Neural crest cell (in vitro differentiated cells): ENCODE results near the gene S100A7A. TPM values are rescaled to one million over a fixed set of nuclear protein-coding genes. Genes with fewer than 3 reads are reported as not detected.

Experiments used
- DNase-seq: peaks from one replicate; pipeline ENCODE4 v3.0.0; 2021; ENCODE audit warnings: low read depth, mixed read lengths, low spot score
- H3K27ac Mint-ChIP-seq: one replicate; pipeline ENCODE4 v1.8.0; 2021; ENCODE audit warnings: mild to moderate bottlenecking, mixed read lengths; ENCODE audit not compliant: unreplicated experiment
- H3K27me3 Mint-ChIP-seq: 2 replicates; pipeline ENCODE4 v1.8.0; 2021; ENCODE audit warnings: low read depth, mild to moderate bottlenecking, mixed read lengths
- H3K36me3 Mint-ChIP-seq: 2 replicates; pipeline ENCODE4 v1.8.0; 2021; ENCODE audit warnings: low read depth, mild to moderate bottlenecking, mixed read lengths
- H3K4me1 Mint-ChIP-seq: 2 replicates; pipeline ENCODE4 v1.8.0; 2021; ENCODE audit warnings: mixed read lengths
- H3K4me3 Mint-ChIP-seq: one replicate; pipeline ENCODE4 v1.8.0; 2021; ENCODE audit warnings: mild to moderate bottlenecking, mixed read lengths
- H3K9me3 Mint-ChIP-seq: 2 replicates; pipeline ENCODE4 v1.8.0; 2021; ENCODE audit warnings: mixed read lengths
- total RNA-seq: library from RNA; stranded (reverse); gene quantifications from 2 replicates; pipeline ENCODE4 v1.2.1, GENCODE V29; 2021
- TF ChIP-seq, protein P1 (sequence below): fragments of 200-600 bp; sonication (generic); conservative IDR thresholded peaks from 2 replicates; pipeline ENCODE4 v1.5.0; 2021; ENCODE audit warnings: antibody characterized with exemption, mild to moderate bottlenecking

Gene S100A7A
- total RNA-seq, 1 donor from 2014 or later = not detected

DNA sequence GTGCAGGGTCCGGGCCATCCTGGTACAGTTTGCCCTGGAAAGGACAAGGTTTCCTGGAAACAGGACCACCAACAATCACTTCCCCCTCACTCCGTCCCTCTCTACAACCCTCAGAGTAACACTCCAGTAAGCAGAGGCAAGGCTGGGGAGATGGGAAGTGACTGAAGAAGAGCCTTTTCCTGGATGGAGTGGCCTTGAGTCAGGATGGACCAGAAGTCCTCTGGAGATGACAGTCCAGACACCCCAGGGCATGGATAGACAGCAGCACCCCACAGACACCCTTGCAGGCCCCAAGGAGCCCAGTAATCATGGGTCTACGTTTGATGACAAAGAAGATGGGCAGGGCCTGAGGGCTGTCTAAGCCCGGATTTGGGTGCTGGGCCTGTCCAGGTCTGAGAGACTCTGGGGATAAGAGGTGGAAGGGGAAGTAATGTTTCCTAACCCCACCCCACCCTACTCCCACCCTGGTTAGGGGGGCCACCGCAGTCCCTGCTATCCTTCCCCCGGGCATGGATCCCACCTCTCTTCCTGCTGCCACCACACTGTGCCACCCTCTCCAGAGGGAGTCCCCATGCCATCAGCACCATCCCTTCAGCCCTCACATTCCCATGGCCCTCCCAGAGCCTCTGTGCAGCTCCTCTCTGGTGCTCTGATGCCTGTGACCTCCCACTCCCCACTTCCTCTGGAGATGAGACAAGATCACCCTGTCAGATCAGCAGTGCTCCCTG, 18.2 kb upstream of the S100A7A start:
- no peak for DNase-seq
- no peak overlapping the region for H3K27ac Mint-ChIP-seq

DNA sequence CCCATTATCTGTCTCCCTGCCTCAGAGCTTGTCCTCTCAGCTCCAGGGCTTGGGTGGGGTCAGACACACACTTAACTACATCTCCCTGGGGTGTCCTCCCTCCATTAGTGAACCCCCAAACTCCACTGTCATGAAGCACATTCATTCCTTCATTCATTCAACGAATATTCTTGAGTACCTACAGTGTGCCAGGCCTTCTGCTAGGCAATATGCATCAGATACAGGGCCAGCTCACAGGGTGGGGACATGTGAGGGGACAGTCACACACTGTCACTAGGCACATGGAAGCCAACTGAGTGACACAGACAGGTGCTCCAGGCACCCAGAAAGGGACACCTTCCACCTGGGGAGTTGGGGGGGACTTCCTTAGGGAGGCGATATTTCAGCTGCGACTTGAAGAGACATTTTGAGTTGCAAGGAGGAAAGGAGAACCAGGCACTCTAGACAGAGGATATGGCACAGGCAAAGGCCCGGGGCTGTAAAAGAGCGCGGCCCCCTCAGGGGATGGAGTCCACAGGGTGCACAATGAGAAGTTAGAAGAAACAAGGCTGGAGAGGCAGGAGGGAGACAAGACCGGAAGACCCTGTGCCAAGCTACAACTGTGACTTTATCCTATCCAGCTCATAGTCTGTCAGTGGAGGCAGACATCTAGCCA, 16.8 kb upstream of the S100A7A start:
- H3K36me3 Mint-ChIP-seq = no peaks in the 10 kb centered on the region
- H3K4me1 Mint-ChIP-seq = no peaks in the 10 kb centered on the region
- no peak overlapping the region for H3K4me3 Mint-ChIP-seq
- TF ChIP-seq, protein P1, sequence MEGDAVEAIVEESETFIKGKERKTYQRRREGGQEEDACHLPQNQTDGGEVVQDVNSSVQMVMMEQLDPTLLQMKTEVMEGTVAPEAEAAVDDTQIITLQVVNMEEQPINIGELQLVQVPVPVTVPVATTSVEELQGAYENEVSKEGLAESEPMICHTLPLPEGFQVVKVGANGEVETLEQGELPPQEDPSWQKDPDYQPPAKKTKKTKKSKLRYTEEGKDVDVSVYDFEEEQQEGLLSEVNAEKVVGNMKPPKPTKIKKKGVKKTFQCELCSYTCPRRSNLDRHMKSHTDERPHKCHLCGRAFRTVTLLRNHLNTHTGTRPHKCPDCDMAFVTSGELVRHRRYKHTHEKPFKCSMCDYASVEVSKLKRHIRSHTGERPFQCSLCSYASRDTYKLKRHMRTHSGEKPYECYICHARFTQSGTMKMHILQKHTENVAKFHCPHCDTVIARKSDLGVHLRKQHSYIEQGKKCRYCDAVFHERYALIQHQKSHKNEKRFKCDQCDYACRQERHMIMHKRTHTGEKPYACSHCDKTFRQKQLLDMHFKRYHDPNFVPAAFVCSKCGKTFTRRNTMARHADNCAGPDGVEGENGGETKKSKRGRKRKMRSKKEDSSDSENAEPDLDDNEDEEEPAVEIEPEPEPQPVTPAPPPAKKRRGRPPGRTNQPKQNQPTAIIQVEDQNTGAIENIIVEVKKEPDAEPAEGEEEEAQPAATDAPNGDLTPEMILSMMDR = no peak
- no peak for DNase-seq
- peaks cover under 1% of the 10 kb centered on the region for H3K9me3 Mint-ChIP-seq
- no peak overlapping the region for H3K27ac Mint-ChIP-seq
- peaks cover 55% of the 10 kb centered on the region for H3K27me3 Mint-ChIP-seq

More for the DNA sequence above, 18.2 kb upstream of the S100A7A start:
- H3K4me1 Mint-ChIP-seq = no peaks in the 10 kb centered on the region
- no peaks in the 10 kb centered on the region for H3K9me3 Mint-ChIP-seq
- no peak overlapping the region for H3K4me3 Mint-ChIP-seq
- peaks cover 52% of the 10 kb centered on the region for H3K27me3 Mint-ChIP-seq
- TF ChIP-seq, protein P1 = no peak
- H3K36me3 Mint-ChIP-seq = no peaks in the 10 kb centered on the region

- no peak overlapping the region for H3K27ac Mint-ChIP-seq
- no peak for DNase-seq
- H3K4me3 Mint-ChIP-seq = no peak overlapping the region
- TF ChIP-seq, protein P1 = no peak
- no peaks in the 10 kb centered on the region for H3K4me1 Mint-ChIP-seq
- H3K27me3 Mint-ChIP-seq = peaks cover 54% of the 10 kb centered on the region
- peaks cover 3% of the 10 kb centered on the region for H3K9me3 Mint-ChIP-seq
- no peaks in the 10 kb centered on the region for H3K36me3 Mint-ChIP-seq
Measured at GRCh38 chr1:153400244-153400643, 16.1 kb upstream of the S100A7A start.

- Mint-ChIP-seq H3K27ac (no peak overlapping the region), H3K36me3 (no peaks in the 10 kb centered on the region), H3K9me3 (peaks cover 3% of the 10 kb centered on the region), H3K4me1 (no peaks in the 10 kb centered on the region), H3K4me3 (no peak overlapping the region), H3K27me3 (peaks cover 45% of the 10 kb centered on the region)
- TF ChIP-seq, protein P1 = no peak
- DNase-seq = no peak
Measured at GRCh38 chr1:153401461-153401860, 14.9 kb upstream of the S100A7A start.

GRCh38 chr1:153402226-153402625, 14.1 kb upstream of the S100A7A start:
- DNase-seq = no peak
- no peaks in the 10 kb centered on the region for H3K36me3 Mint-ChIP-seq
- no peak overlapping the region for H3K27ac Mint-ChIP-seq
- no peak overlapping the region for H3K4me3 Mint-ChIP-seq
- peaks cover 45% of the 10 kb centered on the region for H3K27me3 Mint-ChIP-seq
- TF ChIP-seq, protein P1 = no peak
- peaks cover 3% of the 10 kb centered on the region for H3K9me3 Mint-ChIP-seq
- no peaks in the 10 kb centered on the region for H3K4me1 Mint-ChIP-seq
